SK-N-SH (cell line): Measurements from ENCODE around the gene SLC8B1. TPM values are rescaled to one million over a fixed set of nuclear protein-coding genes. Genes with fewer than 3 reads are reported as not detected.

ENCODE experiments used
- CTCF ChIA-PET: fragments of 300-600, 350-600 bp; formaldehyde crosslinking; extraction: SDS; loops from one replicate; lab custom pipeline; 2021; lab: Yijun Ruan, JAX
- POLR2A ChIA-PET: fragments of 350-600 bp; sonication (Branson Sonifier 250); formaldehyde crosslinking; extraction: SDS; loops from one replicate; lab custom pipeline; 2020; ENCODE audit warnings: antibody characterized with exemption, inconsistent platforms; lab: Yijun Ruan, JAX
- DNase-seq: peaks from one replicate; pipeline ENCODE4 v3.0.0; 2012
- H2AFZ ChIP-seq: fragments of 200-600 bp; sonication (generic); 2 replicates; pipeline ENCODE4 v1.8.1; 2016; ENCODE audit warnings: antibody characterized with exemption, mild to moderate bottlenecking, low read depth
- H3F3A ChIP-seq: fragments of 200-600 bp; sonication (generic); replicated peaks from 2 replicates; pipeline ENCODE3; 2016; ENCODE audit warnings: antibody characterized with exemption, mild to moderate bottlenecking; ENCODE audit not compliant: insufficient read depth
- H3K27ac ChIP-seq, 2 experiments: fragments of 200-500 bp in 1 of 2; fragments of 200-600 bp in 1 of 2; sonication (Bioruptor generic) in 1 of 2; sonication (generic), shearing (Covaris generic) in 1 of 2; 2 replicates each; pipeline versions ENCODE4 v1.5.1 to v1.6.1; 2014 to 2016; ENCODE audit warnings: low read depth in 2 of 2, inconsistent platforms in 1 of 2, low read length in 1 of 2, mild to moderate bottlenecking in 1 of 2, mixed read lengths in 1 of 2
- H3K27me3 ChIP-seq: fragments of 200-600 bp; sonication (generic), shearing (Covaris generic); 2 replicates; pipeline ENCODE4 v1.6.1; 2016; ENCODE audit warnings: mixed run types; ENCODE audit not compliant: insufficient read depth
- H3K36me3 ChIP-seq, 2 experiments: fragments of 200-500 bp in 1 of 2; fragments of 200-600 bp in 1 of 2; sonication (Bioruptor generic) in 1 of 2; sonication (generic) in 1 of 2; replicated peaks in 1 of 2; 2 replicates each; pipeline versions ENCODE3 to v1.5.1; 2014 to 2016; ENCODE audit warnings: low read length in 1 of 2, mild to moderate bottlenecking in 1 of 2; ENCODE audit not compliant: insufficient read depth in 2 of 2, control insufficient read depth in 1 of 2
- H3K4me1 ChIP-seq, 2 experiments: fragments of 200-500 bp in 1 of 2; fragments of 200-600 bp in 1 of 2; sonication (Bioruptor generic) in 1 of 2; sonication (generic), shearing (Covaris generic) in 1 of 2; 2 replicates each; pipeline versions ENCODE4 v1.5.1 to v1.6.1; 2014 to 2016; ENCODE audit warnings: low read depth in 1 of 2, low read length in 1 of 2, mixed run types in 1 of 2; ENCODE audit not compliant: insufficient read depth in 2 of 2, control insufficient read depth in 1 of 2
- H3K4me2 ChIP-seq: fragments of 200-600 bp; sonication (generic), shearing (Covaris generic); 2 replicates; pipeline ENCODE4 v1.6.1; 2017; ENCODE audit warnings: mixed run types
- H3K4me3 ChIP-seq, 2 experiments: fragments of 200-500 bp in 1 of 2; fragments of 200-600 bp in 1 of 2; sonication (Bioruptor generic) in 1 of 2; sonication (generic), shearing (Covaris generic) in 1 of 2; 2 replicates each; pipeline versions ENCODE4 v1.5.1 to v1.8.1; 2014 to 2016; ENCODE audit warnings: low read depth in 2 of 2, inconsistent platforms in 1 of 2, low read length in 1 of 2, mild to moderate bottlenecking in 1 of 2, mixed read lengths in 1 of 2, moderate library complexity in 1 of 2
- H3K79me2 ChIP-seq: fragments of 200-600 bp; sonication (generic); 2 replicates; pipeline ENCODE4 v1.8.1; 2017; ENCODE audit warnings: mild to moderate bottlenecking; ENCODE audit not compliant: insufficient read depth
- H3K9ac ChIP-seq: fragments of 200-600 bp; sonication (generic); 2 replicates; pipeline ENCODE4 v1.6.1; 2017; ENCODE audit warnings: mixed run types
- H3K9me2 ChIP-seq: fragments of 200-600 bp; sonication (generic); 2 replicates; pipeline ENCODE4 v1.6.1; 2017; ENCODE audit warnings: mixed run types
- H3K9me3 ChIP-seq: fragments of 200-600 bp; sonication (generic); 2 replicates; pipeline ENCODE4 v1.6.1; 2017; ENCODE audit warnings: mixed run types, mild to moderate bottlenecking, moderate library complexity
- H4K20me1 ChIP-seq: fragments of 200-600 bp; sonication (generic); 2 replicates; pipeline ENCODE4 v1.6.1; 2017; ENCODE audit warnings: mild to moderate bottlenecking, mixed run types; ENCODE audit not compliant: insufficient read depth
- EZH2phosphoT487 ChIP-seq: fragments of 200-600 bp; sonication (generic); IDR thresholded peaks from 2 replicates; pipeline ENCODE4 v1.6.1; 2017; ENCODE audit warnings: low read depth, mixed run types, mild to moderate bottlenecking, antibody characterized with exemption, moderate library complexity, borderline replicate concordance
- FOSL2 ChIP-seq: IDR thresholded peaks from 2 replicates; pipeline ENCODE4 v1.4.0; 2012; ENCODE audit warnings: low read depth, mild to moderate bottlenecking, moderate library complexity, borderline replicate concordance
- FOXJ3 ChIP-seq: sonication (generic); formaldehyde crosslinking; IDR thresholded peaks from 2 replicates; pipeline ENCODE4 v1.5.1; 2020; ENCODE audit warnings: mild to moderate bottlenecking, missing genetic modification reagents
- NRF1 ChIP-seq: IDR thresholded peaks from 2 replicates; pipeline ENCODE4 v1.6.1; 2012; ENCODE audit warnings: low read depth, mild to moderate bottlenecking, low read length
- POLR2AphosphoS5 ChIP-seq: IDR thresholded peaks from 2 replicates; pipeline ENCODE4 v1.6.1; 2012; ENCODE audit warnings: low read depth, low read length
- RFX5 ChIP-seq: IDR thresholded peaks from 2 replicates; pipeline ENCODE4 v1.6.1; 2012; ENCODE audit warnings: mild to moderate bottlenecking, improper control_type of control experiment, low read length
- SIN3A ChIP-seq: IDR thresholded peaks from 2 replicates; pipeline ENCODE4 v1.6.1; 2012; ENCODE audit warnings: low read depth, mild to moderate bottlenecking, low read length, moderate library complexity, borderline replicate concordance
- SMC3 ChIP-seq: IDR thresholded peaks from 2 replicates; pipeline ENCODE4 v1.6.1; 2012; ENCODE audit warnings: low read depth, low read length, improper control_type of control experiment
- TAF1 ChIP-seq: IDR thresholded peaks from 2 replicates; pipeline ENCODE4 v1.6.1; 2012; ENCODE audit warnings: low read depth, mild to moderate bottlenecking, low read length, moderate library complexity, borderline replicate concordance
- TEAD4 ChIP-seq: IDR thresholded peaks from 2 replicates; pipeline ENCODE4 v1.4.0; 2012; ENCODE audit warnings: mild to moderate bottlenecking, borderline replicate concordance; ENCODE audit not compliant: insufficient read depth
- WGBS: methylation state at CpG from one replicate; pipeline ENCODE4 v1.1.6; 2017; ENCODE audit warnings: low lambda C conversion rate; 5-methylcytosine and 5-hydroxymethylcytosine counted together
- polyA plus RNA-seq, 3 experiments: library from polyadenylated mRNA; depleted of rRNA; stranded (reverse); fragments of >200 nt; gene quantifications; 2 replicates each; pipeline ENCODE4 v1.2.3, GENCODE V29; 2012
- TF ChIP-seq, protein P1 (sequence below): IDR thresholded peaks from 2 replicates; pipeline ENCODE4 v1.6.1; 2012; ENCODE audit warnings: mild to moderate bottlenecking, low read depth, low read length, moderate library complexity
- TF ChIP-seq, protein P2 (sequence below): fragments of 200-600 bp; sonication (generic); IDR thresholded peaks from 2 replicates; pipeline ENCODE4 v1.6.1; 2017; ENCODE audit warnings: antibody characterized with exemption, mild to moderate bottlenecking, moderate library complexity
- TF ChIP-seq, protein P3 (sequence below): fragments of 150-350 bp; IDR thresholded peaks from 2 replicates; pipeline ENCODE4 v1.6.1; 2017; ENCODE audit warnings: antibody characterized with exemption, low read length, low read depth, borderline replicate concordance
- TF ChIP-seq, protein P4 (sequence below): IDR thresholded peaks from 2 replicates; pipeline ENCODE4 v1.4.0; 2012; ENCODE audit warnings: low read depth, borderline replicate concordance

Gene SLC8B1
- polyA plus RNA-seq, 1 of the 3 experiments (the other 2 are of a cell fraction): 12.0 TPM

DNA sequence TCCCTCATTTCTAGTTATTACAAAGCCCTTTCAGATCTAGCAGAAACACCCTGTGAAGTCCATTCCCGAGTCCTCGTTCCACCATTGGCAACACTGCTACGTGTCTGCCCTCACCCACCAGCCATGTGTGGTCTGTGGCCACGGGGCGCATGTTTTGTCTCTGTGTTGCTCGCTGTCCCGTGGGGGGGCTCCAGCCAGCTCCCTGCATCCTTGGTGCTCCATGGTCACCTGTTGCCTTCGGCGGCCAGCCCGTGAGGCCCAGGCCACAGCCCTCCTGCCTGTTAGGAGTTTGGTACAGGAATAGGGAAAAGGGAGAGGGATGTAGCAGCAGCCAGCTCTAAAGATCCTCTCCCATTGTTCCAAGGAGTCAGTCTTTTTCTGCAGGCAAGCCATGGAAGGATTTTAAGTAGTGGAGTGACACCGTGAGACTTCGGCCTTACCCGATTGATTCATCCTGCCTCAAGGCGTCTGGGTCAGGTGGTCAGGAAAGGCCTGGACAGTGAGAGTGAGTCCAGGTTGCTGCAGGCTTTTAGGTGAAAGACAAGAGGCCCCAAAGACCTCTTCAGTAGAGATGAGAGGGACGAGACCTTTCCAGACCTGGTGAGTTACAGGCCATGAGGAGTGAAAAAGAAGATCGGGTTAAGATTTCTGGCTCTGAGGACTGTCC lies 83.4 kb downstream of the SLC8B1 start:
- H4K20me1 ChIP-seq: no peaks in the 10 kb centered on the region
- no peaks in the 10 kb centered on the region for H3K27me3 ChIP-seq
- peaks cover 7 to 28% of the 10 kb centered on the region in 2 experiments; a peak in 3 of 4 replicates for H3K4me1 ChIP-seq
- 95% methylated on average over 15 of the region's 16 CpGs for WGBS
- H3K4me3 ChIP-seq: no peak overlapping the region
- H3K9ac ChIP-seq: no peak overlapping the region
- no peak for DNase-seq
- no peaks in the 10 kb centered on the region for H3K9me2 ChIP-seq
- H3F3A ChIP-seq: no peaks in the 10 kb centered on the region
- H3K27ac ChIP-seq: no peak overlapping the region
- peaks cover 2 to 5% of the 10 kb centered on the region in 2 experiments for H3K36me3 ChIP-seq
- H3K79me2 ChIP-seq: no peaks in the 10 kb centered on the region
- H3K9me3 ChIP-seq: no peaks in the 10 kb centered on the region
- no peak for TF ChIP-seq RFX5
- no peak for TF ChIP-seq SMC3
- no peak for TF ChIP-seq EZH2phosphoT487
- TF ChIP-seq NRF1: no peak
- no peak for TF ChIP-seq TAF1
- TF ChIP-seq, protein P1, sequence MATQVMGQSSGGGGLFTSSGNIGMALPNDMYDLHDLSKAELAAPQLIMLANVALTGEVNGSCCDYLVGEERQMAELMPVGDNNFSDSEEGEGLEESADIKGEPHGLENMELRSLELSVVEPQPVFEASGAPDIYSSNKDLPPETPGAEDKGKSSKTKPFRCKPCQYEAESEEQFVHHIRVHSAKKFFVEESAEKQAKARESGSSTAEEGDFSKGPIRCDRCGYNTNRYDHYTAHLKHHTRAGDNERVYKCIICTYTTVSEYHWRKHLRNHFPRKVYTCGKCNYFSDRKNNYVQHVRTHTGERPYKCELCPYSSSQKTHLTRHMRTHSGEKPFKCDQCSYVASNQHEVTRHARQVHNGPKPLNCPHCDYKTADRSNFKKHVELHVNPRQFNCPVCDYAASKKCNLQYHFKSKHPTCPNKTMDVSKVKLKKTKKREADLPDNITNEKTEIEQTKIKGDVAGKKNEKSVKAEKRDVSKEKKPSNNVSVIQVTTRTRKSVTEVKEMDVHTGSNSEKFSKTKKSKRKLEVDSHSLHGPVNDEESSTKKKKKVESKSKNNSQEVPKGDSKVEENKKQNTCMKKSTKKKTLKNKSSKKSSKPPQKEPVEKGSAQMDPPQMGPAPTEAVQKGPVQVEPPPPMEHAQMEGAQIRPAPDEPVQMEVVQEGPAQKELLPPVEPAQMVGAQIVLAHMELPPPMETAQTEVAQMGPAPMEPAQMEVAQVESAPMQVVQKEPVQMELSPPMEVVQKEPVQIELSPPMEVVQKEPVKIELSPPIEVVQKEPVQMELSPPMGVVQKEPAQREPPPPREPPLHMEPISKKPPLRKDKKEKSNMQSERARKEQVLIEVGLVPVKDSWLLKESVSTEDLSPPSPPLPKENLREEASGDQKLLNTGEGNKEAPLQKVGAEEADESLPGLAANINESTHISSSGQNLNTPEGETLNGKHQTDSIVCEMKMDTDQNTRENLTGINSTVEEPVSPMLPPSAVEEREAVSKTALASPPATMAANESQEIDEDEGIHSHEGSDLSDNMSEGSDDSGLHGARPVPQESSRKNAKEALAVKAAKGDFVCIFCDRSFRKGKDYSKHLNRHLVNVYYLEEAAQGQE: no peak
- TF ChIP-seq, protein P2, sequence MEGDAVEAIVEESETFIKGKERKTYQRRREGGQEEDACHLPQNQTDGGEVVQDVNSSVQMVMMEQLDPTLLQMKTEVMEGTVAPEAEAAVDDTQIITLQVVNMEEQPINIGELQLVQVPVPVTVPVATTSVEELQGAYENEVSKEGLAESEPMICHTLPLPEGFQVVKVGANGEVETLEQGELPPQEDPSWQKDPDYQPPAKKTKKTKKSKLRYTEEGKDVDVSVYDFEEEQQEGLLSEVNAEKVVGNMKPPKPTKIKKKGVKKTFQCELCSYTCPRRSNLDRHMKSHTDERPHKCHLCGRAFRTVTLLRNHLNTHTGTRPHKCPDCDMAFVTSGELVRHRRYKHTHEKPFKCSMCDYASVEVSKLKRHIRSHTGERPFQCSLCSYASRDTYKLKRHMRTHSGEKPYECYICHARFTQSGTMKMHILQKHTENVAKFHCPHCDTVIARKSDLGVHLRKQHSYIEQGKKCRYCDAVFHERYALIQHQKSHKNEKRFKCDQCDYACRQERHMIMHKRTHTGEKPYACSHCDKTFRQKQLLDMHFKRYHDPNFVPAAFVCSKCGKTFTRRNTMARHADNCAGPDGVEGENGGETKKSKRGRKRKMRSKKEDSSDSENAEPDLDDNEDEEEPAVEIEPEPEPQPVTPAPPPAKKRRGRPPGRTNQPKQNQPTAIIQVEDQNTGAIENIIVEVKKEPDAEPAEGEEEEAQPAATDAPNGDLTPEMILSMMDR: no peak
- TF ChIP-seq FOXJ3 (CRISPR knock-in tag): no peak
- TF ChIP-seq, protein P3, sequence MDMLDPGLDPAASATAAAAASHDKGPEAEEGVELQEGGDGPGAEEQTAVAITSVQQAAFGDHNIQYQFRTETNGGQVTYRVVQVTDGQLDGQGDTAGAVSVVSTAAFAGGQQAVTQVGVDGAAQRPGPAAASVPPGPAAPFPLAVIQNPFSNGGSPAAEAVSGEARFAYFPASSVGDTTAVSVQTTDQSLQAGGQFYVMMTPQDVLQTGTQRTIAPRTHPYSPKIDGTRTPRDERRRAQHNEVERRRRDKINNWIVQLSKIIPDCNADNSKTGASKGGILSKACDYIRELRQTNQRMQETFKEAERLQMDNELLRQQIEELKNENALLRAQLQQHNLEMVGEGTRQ: no peak
- TF ChIP-seq, protein P4, sequence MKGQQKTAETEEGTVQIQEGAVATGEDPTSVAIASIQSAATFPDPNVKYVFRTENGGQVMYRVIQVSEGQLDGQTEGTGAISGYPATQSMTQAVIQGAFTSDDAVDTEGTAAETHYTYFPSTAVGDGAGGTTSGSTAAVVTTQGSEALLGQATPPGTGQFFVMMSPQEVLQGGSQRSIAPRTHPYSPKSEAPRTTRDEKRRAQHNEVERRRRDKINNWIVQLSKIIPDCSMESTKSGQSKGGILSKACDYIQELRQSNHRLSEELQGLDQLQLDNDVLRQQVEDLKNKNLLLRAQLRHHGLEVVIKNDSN: no peak
- TF ChIP-seq POLR2AphosphoS5: no peak
- TF ChIP-seq SIN3A: no peak
- no peak for TF ChIP-seq FOSL2
- no peak for TF ChIP-seq TEAD4
- TF ChIP-seq, all 33 proteins: peak for 0
- CTCF ChIA-PET: interaction anchor here (0.6 kb wide), 1 partner anchor 212 kb away, joined by 3 read pairs; no protein-coding TSS in a partner anchor
- Histone ChIP-seq H2AFZ (no peak overlapping the region), H3K4me2 (no peak overlapping the region)
- POLR2A ChIA-PET: no interaction called here
